GM19025 (cell line): ENCODE results near the gene IL20RA.
"Not testable (repeated sequence)": the region's sequence is repeated elsewhere in the genome, so short reads cannot be mapped to it uniquely, and the experiment has no call there.

Experiments
- ATAC-seq: cut with Tn5 transposase; IDR thresholded peaks from one replicate; pipeline ENCODE4 v1.9.1; 2021; ENCODE audit warnings: mild to moderate bottlenecking, low read depth, moderate library complexity; ENCODE audit not compliant: unreplicated experiment

The IL20RA gene

GRCh38 chr6:136979206-136979605 lies 65.6 kb downstream of the IL20RA start:
- ATAC-seq = no peak

- ATAC-seq = no peak
These were observed 67.7 kb downstream of the IL20RA start for GRCh38 chr6:136977075-136977474.

- ATAC-seq = no peak
These were observed 69.6 kb downstream of the IL20RA start for GRCh38 chr6:136975089-136975715.

- not testable (repeated sequence) for ATAC-seq
These were observed 71.0 kb downstream of the IL20RA start for GRCh38 chr6:136973781-136974180.

GRCh38 chr6:136971609-136972008 lies 73.2 kb downstream of the IL20RA start:
- no peak for ATAC-seq

GRCh38 chr6:136969930-136970329 lies 74.8 kb downstream of the IL20RA start:
- ATAC-seq = no peak

GRCh38 chr6:136969433-136969832 lies 75.3 kb downstream of the IL20RA start:
- ATAC-seq = no peak

- ATAC-seq = no peak
These were observed 75.9 kb downstream of the IL20RA start for GRCh38 chr6:136968837-136969236.

- ATAC-seq = no peak
These were observed 76.7 kb downstream of the IL20RA start for GRCh38 chr6:136967876-136968752.

GRCh38 chr6:136964398-136964797 lies 80.4 kb downstream of the IL20RA start:
- ATAC-seq = no peak

- no peak for ATAC-seq
These were observed 81.5 kb downstream of the IL20RA start for GRCh38 chr6:136963259-136963658.

- ATAC-seq = no peak
These were observed 82.1 kb downstream of the IL20RA start for GRCh38 chr6:136962661-136963060.

GRCh38 chr6:136961848-136962247 lies 82.9 kb downstream of the IL20RA start:
- no peak for ATAC-seq

GRCh38 chr6:136960781-136961180 lies 84.0 kb downstream of the IL20RA start:
- ATAC-seq = no peak

GRCh38 chr6:136959935-136960334 lies 84.8 kb downstream of the IL20RA start:
- not testable (repeated sequence) for ATAC-seq

GRCh38 chr6:136959471-136959891 lies 85.3 kb downstream of the IL20RA start:
- no peak for ATAC-seq

- ATAC-seq = no peak
These were observed 86.6 kb downstream of the IL20RA start for GRCh38 chr6:136958168-136958567.

GRCh38 chr6:136956590-136957544 lies 87.9 kb downstream of the IL20RA start:
- no peak for ATAC-seq

- ATAC-seq = no peak
These were observed 89.6 kb downstream of the IL20RA start for GRCh38 chr6:136955123-136955522.

- ATAC-seq = no peak
These were observed 92.0 kb downstream of the IL20RA start for GRCh38 chr6:136952714-136953260.
